Endothelial cell of umbilical vein (primary cell): Measurements from ENCODE around the gene FNDC1.

Experiments used
- POLR2A ChIP-seq: IDR thresholded peaks from 2 replicates; pipeline ENCODE4 v1.6.1; 2012; ENCODE audit warnings: low read depth, mild to moderate bottlenecking, control low read depth, low read length
- TF ChIP-seq, protein P1 (sequence below), 2 donors: IDR thresholded peaks; 1 replicate in 1 of 2; 2 replicates in 1 of 2; pipeline ENCODE4 v1.5.1; 2011; ENCODE audit warnings: low read length in 2 of 2, mild to moderate bottlenecking in 2 of 2, moderate library complexity in 2 of 2, control low read depth in 1 of 2, inconsistent platforms in 1 of 2, low read depth in 1 of 2; ENCODE audit not compliant: insufficient read depth in 1 of 2; ENCODE audit errors: extremely low read depth in 1 of 2

DNA sequence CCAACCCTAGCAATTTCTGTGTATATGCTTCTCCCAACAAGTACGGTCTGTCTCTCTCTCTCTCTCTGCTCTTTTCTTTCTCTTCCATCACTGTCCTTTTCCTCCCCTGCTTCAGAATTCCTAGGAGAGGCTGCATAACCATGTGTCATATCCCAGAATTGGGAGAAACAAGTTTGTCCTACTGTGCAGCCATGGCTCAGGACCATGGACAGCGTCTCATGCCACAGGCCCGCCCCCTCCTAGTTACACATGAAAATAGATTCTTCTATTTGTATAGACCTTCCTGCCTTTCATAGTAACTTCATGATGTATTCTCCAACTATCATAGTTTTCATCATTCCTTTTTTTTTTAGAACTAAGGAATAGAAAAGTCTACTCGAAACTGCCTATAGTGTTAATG, 98.0 kb downstream of the FNDC1 start:
- TF ChIP-seq, protein P1, sequence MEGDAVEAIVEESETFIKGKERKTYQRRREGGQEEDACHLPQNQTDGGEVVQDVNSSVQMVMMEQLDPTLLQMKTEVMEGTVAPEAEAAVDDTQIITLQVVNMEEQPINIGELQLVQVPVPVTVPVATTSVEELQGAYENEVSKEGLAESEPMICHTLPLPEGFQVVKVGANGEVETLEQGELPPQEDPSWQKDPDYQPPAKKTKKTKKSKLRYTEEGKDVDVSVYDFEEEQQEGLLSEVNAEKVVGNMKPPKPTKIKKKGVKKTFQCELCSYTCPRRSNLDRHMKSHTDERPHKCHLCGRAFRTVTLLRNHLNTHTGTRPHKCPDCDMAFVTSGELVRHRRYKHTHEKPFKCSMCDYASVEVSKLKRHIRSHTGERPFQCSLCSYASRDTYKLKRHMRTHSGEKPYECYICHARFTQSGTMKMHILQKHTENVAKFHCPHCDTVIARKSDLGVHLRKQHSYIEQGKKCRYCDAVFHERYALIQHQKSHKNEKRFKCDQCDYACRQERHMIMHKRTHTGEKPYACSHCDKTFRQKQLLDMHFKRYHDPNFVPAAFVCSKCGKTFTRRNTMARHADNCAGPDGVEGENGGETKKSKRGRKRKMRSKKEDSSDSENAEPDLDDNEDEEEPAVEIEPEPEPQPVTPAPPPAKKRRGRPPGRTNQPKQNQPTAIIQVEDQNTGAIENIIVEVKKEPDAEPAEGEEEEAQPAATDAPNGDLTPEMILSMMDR (IDR thresholded peaks at IDR 0.05; ENCODE audit: extremely low read depth in 1 of 2, insufficient read depth in 1 of 2, low read depth in 1 of 2, low read length in 2 of 2), result no peak
- no peak for TF ChIP-seq POLR2A
